HG02885 (cell line): ENCODE data around the gene HOXC13.

ENCODE experiments used
- ATAC-seq: cut with Tn5 transposase; IDR thresholded peaks from one replicate; pipeline ENCODE4 v1.9.1; 2021; ENCODE audit warnings: mild to moderate bottlenecking; ENCODE audit not compliant: unreplicated experiment, poor library complexity

HOXC13 gene

DNA sequence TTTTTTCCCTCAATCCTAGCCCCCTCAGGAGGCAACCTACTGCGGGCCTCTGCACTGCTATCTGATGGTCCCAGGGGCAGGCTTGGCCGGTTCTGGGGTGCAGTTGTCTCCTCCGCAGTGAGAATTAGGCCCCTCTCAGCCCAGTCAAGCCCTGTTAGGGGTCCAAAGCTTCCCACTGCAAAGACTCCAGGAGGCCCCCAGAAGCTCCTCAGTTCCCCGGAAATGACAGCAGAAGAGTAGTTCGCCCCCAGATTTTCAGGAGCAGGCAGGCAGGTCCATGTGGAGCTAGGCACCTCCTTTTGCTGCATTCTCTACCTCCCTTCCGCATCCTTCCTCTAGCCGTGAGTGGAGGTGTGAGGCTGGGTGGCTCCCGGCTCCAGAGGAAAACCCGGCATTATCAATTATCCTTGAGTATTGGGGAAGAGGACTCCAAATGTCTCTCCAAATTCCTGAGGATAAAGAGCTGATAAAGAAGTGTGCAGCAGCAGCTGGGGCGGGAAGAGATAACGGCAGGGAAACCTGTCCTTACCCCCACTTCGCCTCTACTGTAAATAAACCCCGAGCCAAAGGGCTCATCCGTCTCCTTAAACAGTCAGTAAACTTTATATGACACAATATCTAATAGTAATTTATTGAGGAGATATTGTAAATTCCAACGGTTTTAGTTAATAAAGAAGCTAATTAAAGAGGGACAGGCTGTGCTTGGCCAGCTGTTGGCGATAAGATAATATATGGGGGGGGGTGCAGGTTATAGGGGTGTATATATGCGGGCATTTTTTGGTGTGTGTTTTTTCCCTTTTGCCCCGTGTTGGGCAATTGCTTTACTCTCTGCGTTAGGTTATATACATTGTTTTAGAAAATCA lies 15.4 kb downstream of the HOXC13 start:
- no peak for ATAC-seq

DNA sequence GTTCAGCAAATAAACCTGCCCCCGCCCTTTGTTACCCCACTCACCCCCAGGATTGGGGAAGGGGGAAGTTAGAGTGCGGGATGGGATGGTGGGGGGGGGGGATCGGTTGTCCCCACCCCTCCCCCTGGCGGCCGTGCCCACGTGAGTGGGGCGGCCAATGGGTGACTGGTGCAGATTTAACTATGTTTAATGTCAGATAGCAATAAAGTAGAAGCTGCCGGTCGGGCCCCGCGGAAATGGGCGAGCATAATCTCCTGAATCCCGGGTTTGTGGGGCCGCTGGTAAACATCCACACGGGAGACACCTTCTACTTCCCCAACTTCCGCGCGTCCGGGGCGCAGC lies 16.0 kb downstream of the HOXC13 start, which contains the start of gene HOXC12:
HOXC12 (plus strand) TSS at position 210 of the 342 bp plus-strand sequence; CDS start at position 237, 27 bp downstream.
- no peak for ATAC-seq

DNA sequence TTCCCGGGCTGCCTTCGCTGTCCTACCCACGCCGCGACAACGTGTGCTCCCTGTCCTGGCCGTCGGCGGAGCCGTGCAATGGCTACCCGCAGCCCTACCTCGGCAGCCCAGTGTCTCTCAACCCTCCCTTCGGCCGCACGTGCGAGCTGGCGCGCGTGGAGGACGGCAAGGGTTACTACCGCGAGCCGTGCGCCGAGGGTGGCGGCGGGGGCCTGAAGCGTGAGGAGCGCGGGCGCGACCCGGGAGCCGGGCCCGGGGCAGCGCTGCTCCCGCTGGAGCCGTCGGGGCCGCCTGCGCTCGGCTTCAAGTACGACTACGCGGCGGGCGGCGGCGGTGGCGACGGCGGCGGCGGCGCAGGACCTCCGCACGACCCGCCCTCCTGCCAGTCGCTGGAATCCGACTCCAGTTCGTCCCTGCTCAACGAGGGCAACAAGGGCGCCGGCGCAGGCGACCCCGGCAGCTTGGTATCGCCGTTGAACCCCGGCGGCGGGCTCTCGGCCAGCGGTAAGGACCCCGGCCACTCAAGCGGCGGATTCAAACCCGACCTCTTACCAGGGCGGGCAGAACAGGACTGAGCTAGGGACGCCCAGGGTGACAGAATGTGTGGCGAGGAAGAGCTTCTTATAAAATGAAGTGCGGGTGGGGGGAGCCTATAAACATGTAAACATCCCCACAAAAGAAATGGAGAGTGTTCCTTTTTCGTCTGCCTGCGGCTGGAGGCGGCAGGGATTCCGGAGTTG lies 16.6 kb downstream of the HOXC13 start:
- ATAC-seq: no peak

DNA sequence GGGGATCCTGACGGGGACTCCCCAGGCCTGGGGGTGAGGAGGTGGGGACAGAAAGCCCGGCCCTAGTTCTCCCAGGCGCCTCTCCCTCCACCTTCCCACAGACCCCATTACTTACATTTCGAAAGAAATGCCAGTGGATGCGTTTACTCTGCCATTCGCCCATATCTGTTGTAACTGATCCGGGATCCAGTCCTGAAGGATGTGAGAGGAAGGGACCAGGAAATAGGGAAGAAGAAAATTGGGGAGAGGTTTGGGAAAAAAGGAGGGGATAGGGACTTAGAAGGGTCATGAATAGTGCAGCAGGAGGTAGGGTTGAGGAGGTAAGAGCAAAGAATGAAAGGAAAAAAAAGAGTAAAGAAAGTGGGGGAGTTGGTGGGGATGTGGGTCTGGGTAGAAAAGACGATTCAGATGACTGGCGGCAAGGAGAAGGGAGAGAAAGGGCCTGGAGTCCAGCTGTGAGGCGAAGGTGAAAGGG lies 17.2 kb downstream of the HOXC13 start:
- ATAC-seq: no peak

DNA sequence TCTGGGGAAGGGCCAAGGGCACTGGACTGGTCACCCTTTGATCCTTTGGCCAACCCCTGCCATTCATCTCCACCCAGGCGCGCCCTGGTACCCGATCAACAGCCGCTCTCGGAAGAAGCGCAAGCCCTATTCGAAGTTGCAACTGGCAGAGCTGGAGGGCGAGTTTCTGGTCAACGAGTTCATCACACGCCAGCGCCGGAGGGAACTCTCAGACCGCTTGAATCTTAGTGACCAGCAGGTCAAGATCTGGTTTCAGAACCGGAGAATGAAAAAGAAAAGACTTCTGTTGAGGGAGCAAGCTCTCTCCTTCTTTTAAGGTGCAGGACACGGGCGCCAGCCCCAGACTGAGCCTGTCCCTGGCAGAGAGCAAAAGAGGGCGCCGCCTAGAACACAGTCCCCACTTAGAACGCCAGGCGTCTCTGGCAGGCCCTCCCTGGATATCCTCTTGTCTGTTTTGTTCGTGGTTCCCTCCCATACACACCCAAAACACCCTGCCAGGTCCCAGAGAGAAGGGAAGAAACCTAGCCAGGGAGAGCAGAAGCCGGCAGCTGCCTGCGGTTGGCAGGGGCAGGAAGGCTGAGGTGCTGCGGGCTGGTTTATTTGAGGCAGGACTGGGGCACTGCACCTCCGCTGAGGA lies 17.7 kb downstream of the HOXC13 start:
- ATAC-seq: no peak

DNA sequence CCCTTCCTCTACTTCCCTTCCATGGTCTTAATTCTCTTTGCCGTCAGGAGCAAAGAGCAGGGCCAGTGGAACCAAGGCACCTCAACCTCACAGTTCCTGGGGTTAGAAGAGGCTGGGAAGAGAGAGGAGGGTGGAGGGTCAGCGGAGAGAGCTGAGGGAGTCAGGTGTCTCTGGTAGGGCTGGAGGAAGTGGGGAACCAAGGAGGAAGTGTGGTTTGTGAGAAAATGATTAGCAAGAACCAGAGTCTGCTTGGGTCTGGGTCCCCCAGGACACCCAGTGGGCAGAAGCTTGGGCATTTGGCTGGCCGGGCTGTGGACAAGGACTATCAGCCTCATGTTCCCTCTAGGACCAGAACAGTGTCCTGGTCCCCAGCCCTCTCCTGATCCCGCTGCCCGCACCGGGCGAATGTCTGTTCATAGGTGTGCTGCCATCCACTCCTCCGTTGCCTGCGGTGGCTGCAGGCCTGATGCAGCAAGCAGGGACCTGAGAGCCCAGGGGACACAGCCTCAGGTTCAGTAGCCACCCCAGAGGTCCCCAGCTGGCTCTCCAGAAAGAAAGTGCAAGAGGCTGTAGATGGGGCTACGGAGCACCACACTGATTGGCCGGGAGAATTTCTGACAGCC lies 18.4 kb downstream of the HOXC13 start:
- ATAC-seq: no peak

DNA sequence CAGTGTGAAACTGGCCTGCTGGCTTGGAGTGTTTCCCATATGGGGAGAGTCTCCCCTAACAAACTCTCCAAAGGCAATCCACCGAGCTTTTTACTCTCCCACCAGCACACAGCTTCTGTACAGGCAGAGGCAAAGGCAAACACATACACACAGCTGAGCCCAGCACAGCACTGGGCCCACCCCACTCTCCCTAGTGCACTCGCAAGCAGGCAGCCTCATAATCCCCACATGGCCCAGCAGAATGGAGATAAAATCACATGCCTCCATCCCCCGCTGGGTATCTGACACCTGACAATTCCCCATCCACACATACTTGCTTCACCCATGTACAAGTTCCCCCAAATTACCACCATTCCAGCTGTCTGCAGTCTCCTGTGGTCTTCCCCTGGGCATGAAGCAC lies 19.5 kb downstream of the HOXC13 start:
- no peak for ATAC-seq

DNA sequence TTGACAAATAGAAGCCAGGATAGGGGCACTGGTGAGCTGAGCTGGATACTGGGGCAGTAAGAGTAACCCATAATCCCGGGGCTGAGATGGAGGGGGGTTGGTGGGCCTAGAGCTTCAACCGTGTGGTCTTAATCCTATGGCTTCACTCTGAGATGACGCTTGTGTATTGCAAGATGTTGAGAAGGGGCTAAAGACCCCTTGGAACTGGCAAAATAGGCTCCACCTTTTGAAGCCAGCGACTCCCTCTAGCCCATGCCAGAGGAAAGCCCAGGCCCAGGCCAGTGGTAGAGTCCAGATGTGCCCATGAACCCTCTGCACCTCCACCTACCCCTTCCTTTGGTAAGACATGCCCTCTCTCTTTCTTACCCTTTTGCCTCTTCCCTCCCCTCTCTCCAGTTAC lies 20.7 kb downstream of the HOXC13 start:
- no peak for ATAC-seq

DNA sequence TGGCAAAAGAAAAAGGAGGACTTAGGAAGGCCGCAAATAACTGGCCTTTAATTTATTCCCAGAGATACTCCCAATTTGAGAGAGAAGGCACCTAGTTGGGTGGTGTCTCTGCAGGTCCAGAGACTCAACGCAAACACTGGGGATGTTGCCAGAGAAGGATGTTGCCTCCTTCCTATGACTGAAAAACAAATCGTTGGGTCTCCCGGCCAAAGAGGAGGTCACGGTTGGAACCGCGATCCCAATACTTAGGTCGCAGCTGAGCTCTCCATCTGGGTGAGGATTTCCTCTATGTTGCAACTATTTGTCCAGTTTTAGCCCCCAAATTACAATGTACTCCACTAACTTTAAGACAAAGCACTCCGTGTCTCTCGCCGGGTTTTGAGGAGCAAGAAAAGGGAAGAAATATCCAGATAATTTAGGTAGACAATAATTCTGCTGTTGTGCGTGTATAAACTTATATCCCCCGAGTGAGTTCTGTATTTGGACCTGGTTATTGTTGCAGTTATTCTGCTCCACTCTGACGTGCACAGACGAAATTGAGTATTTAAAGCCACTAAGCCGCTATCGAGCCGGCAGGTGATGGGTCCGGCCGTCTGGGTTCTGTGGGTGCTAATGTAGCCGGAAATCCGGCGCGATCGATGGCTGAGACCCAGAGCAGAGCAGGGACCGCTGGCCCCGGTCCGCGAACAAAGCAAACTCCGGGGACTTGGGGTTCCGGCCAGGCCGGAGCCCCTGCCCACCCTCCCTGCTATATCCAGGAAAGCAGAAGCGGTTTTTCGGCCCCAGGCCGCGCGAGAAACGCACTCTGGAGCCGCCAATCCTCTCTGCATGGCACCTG lies 21.8 kb downstream of the HOXC13 start:
- ATAC-seq: no peak

DNA sequence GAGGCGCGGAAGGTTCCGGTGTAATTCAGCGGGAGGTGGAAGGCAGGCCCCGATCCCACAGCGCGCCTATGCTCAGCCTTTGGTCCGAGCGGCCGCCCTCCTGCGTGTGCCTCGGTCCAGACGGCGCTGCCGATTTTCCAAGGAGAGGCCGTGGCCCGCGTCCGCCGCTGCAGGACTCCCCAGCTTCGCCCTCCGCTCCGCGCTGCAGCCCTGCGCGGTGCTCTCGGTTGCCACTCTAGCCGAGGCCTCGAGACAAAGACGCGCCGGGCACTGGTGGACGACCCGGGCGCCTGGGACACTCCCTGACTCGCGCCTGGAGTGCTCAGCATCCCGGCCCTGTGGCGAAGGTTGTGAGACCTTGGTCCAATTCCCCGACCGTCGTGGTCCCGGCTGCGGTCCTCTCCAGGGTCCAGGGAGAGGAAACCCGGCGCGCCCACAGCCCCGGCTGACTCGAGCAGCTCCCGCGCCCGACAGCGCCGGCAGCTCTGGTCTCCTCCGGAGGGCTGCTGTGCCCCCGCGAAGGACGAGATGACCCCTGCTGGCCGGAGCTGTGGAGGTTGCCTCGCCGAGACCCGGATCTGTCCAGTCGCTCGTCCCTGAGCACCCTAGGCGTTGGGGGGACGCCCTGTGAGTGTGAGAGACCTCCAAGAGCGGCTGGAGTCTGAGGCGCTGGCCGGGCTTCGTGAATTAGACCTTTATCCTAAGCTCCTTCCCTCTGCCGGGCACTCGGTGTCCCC lies 22.6 kb downstream of the HOXC13 start:
- no peak for ATAC-seq

DNA sequence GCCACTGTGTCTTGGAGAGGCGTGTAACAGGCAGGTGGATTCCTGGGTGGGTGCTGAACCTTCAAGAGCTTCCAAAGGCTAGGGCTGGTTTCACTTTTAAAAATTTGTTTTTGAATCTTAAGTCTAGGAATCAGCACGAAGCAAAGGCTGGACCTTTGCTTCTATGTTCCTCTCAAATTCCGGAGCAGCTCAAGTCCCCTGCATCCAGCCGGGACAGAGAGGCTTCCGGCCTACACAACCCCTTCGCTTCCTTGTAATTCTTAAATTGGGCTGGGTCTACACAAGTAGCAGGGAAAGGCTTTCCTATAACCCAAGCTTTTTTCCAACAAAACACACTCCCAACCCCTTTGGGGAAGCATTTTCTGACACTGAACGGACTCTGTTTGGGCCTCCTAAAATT lies 24.4 kb downstream of the HOXC13 start:
- ATAC-seq: no peak

DNA sequence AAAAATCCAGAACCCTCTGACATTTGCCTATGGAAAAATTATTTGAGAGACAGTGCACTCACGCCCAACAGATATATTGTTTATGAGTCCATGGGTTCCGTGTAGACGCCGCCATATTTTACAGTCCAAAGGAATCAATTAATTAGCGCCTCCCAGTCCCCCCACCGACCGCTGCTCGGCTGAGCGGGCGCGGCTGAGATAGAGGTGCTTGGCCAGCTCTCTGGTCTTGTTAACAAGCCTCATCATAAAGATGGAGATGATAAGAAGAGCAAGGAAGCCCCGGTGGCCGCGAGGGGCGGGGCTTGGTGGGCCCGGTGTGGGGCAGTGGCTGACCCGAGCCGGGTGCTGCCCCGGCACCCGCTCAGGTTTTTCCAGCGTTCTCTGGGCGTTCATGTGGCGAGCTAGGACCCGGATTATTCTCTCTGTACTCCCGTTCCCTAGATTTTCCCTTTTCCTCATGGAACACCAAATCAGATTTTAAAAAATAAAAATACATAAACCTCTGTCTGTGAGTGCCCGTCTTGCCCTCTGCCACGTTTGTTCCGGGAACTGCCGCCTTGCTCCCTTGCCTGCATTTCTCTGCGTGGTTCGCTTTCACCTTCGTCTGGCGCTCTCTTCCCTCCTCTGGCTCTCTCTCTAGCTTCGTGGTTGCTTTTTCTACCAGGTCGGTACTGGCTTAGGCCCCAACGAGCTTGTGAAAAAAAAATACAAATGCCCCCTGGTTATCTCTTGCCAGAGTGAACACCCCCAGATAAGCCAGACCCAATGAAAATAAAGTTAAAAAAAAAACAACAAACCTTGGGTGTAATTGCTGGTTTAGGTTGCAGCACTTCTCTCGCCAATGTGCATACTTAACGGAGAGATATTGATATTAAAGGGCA lies 25.0 kb downstream of the HOXC13 start:
- ATAC-seq: no peak

DNA sequence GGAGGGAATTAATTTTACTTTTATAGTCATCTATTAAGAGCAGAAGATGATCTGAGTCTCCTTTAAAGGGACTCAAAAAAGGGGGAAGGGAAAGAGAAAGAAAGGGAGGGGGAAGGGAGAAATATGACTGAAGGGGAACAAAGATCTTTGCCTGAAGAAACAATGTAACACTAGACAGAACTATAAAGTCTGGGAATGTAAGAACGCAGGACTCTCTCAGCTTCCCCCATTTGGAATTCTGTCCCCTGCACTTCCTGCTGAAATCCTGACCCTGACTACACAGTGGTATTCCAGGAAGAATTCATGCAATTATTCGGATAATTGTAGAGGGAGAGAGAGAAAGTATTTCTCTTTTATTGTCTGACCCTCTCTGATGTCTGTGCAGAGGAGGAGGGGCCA lies 25.7 kb downstream of the HOXC13 start:
- ATAC-seq: no peak

DNA sequence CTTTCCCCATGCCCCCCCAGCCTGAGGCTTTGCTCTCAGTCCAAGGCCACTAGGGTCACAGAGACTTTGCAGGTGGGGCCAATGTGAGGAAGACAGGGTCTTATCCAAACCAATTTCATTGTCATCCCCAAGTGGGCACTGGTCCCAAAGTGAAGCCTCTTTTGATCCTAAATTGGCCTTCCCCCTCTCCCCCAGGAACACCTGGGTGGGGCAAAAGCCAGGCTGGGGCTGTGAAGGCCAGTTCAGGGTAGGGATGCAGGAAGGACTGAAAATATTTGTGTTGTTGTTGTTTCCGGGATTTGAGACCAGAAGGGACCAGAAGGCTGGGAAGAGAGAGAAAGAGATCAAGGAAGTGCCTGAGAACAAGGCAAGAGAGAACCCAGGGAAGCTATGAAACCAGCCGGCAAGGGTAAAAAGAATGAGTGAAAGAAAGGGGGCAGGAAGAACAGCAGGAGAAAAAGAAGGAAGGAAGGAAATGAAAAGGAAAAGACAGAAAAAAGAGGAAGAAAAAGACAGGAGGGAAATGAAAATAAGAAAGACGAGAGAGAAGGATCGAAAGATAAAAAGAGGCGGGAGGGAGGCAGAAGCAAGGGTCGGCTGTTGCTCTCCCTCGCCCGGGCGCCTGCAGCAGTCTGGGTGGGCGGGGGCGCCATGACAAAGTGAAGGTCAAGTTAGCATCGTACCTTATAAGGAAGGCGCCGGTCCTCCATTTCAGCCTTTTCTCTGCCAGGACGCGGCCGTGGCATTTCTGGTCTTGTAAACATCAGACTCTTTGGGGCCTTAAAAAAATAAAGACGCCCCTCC lies 26.9 kb downstream of the HOXC13 start:
- ATAC-seq: no peak

DNA sequence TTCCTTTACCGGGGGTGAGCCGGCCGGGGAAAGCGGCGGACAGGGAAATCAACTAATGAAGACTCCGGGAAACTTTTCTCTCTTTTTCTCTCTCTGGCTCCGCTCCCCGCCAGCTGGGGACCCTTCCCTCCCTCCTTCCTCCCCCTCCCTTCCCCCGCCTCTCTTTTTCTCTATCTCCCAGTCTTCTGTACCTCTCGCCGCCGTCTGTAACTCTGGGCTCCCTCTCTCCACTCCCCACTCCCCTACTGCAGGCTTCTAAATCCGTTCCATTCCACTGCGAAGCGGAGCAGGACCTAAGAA lies 27.4 kb downstream of the HOXC13 start:
- no peak for ATAC-seq

DNA sequence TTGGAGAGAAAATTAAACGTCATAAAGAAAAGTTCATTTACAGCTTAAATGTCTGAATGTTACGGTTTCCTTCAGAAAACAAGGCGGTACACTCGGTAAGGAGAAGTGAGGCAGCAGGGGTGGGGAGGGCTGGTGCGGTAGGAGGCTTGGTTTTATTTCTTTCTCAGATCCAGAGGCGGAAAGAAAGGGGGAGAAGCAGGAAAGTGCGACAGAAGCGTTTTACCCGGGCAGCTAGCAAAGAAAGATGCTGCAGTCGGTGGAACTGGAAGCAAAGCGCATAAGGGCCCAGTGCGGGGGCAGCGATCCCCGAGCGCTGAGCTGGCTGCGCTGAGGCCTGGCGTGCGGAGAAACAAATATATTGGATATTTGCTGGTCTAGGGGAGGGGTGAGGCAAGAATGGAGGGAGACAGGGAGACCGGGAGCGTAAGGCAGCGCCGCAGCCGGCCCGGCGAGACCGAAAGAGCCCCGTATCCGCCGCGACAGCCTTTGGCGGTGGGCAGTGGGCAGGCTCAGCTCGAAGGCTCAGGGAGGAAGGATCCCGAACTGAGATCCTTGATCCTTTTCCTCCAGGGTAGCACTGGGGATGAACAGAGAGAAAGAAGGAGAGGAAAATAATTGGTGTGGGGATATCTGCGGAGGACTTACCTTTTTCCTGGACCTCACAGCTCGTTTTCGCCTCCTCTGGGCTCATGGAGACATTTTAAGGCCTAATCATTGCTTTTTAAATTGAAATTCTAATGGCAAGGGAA lies 27.9 kb downstream of the HOXC13 start:
- no peak for ATAC-seq

DNA sequence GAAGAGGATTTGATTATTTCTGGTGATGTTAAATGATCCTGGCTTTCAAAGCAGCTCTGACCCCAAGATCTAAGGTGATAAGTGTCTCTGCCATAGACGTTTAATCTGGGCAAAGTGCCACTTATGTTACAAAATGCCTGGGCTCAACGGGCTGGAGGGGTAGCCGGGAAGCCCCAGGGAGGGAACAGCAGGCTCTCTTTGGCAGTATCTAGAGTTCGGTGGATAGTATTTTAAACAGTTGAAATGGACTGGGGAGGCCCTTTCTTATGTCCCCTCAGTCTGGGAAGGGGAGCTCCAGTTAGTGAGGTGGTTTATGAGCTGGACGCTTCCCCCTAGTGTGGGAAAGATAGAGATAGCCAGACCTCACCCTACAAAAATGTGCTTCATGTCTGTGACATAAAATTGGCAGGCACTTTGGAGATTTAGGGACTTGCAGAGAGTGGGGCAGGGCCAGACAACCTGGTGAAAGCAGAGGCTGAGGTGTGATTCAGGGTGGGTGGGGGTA lies 28.8 kb downstream of the HOXC13 start:
- ATAC-seq: no peak
